Right cardiac atrium (tissue), 5 donors: ENCODE measurements around the gene DTD1. TPM values are rescaled to one million over a fixed set of nuclear protein-coding genes. Genes with fewer than 3 reads are reported as not detected.

Experiments used
- ATAC-seq, 2 donors: fragments of 200-7000 bp; cut with Tn5 transposase; one replicate each; pipeline versions ENCODE4 v1.8.0 to v1.9.1; 2020; ENCODE audit warnings: moderate library complexity in 2 of 2, mild to moderate bottlenecking in 1 of 2
- DNase-seq, 3 donors: peaks; one replicate each; pipeline ENCODE4 v3.0.0-alpha.2; 2020
- H3K27ac ChIP-seq: one replicate; pipeline ENCODE4 v1.5.1; 2013; ENCODE audit warnings: mild to moderate bottlenecking, low read length, control low read depth, moderate library complexity
- H3K27me3 ChIP-seq: one replicate; pipeline ENCODE4 v1.6.1; 2013; ENCODE audit not compliant: control insufficient read depth, insufficient read depth
- H3K4me1 ChIP-seq: one replicate; pipeline ENCODE4 v1.6.1; 2013; ENCODE audit warnings: low read length; ENCODE audit not compliant: control insufficient read depth, insufficient read depth
- H3K4me3 ChIP-seq: one replicate; pipeline ENCODE4 v1.5.1; 2013; ENCODE audit warnings: low read length, control low read depth
- H3K9me3 ChIP-seq: one replicate; pipeline ENCODE4 v1.6.1; 2013; ENCODE audit warnings: low read length; ENCODE audit not compliant: control insufficient read depth
- WGBS: extraction: QIAGEN DNeasy Blood & Tissue Kit; methylation state at CpG from one replicate; pipeline ENCODE4 v1.1.7; 2013; 5-methylcytosine and 5-hydroxymethylcytosine counted together
- intact Hi-C, 4 donors: fragments of 100-400 bp; cut with DNase I; formaldehyde crosslinking; loops; one replicate each; pipeline versions ENCODE4 v1.11.0 to v1.14.0; 2022 to 2023
- long read RNA-seq, 4 donors: library from polyadenylated mRNA; unstranded; transcript quantifications; one replicate each; pipeline ENCODE4 v2.0.0, GENCODE V29; 2020 to 2021
- polyA plus RNA-seq: library from polyadenylated mRNA; stranded (reverse); fragments of 200-250 nt; gene quantifications from one replicate; pipeline ENCODE4 v1.2.3, GENCODE V29; 2013
- total RNA-seq, 4 donors: library from RNA; stranded (reverse); fragmentation: NEBNext Ultra II Directional; extraction: Animal tissue kit (Norgen Biotek cat#: 25700); gene quantifications; one replicate each; pipeline ENCODE4 v1.2.1, GENCODE V29; 2021
- donor health status: healthy with polysubstance abuse.
- donor health status: DM: no; HTN: yes; CAD: no.
- donor health status: DM: no; HTN: no; CAD: no.
- donor health status: DM: no; HTN: yes; CAD: no; lungs with severe emphysema.
- donor health status: DM: yes; HTN: yes; CAD: no.

The DTD1 gene
- total RNA-seq (10 to 100 TPM; 10.5 to 17.8 (median 11.4) TPM), polyA plus RNA-seq (11.5 TPM)
- long read RNA-seq, donor 1, transcript DTD1-201 (6 exons, 1,387 nt), result major isoform, 9 of 13 reads
- long read RNA-seq, donor 1, partial matches to known transcripts, result 0 of 13 reads
- long read RNA-seq, donor 1, other reads (novel, unspliced or antisense), result 3 of 13 reads
- long read RNA-seq, donor 2, partial matches to known transcripts, result 0 of 3 reads
- long read RNA-seq, donor 2, other reads (novel, unspliced or antisense), result 1 of 3 reads
- long read RNA-seq, donor 3, transcript DTD1-201 (6 exons, 1,387 nt), result major isoform, 24 of 27 reads
- long read RNA-seq, donor 3, partial matches to known transcripts, result 1 of 27 reads
- long read RNA-seq, donor 3, other reads (novel, unspliced or antisense), result 2 of 27 reads
- long read RNA-seq, donor 4, transcript DTD1-201 (6 exons, 1,387 nt), result major isoform, 6 of 9 reads
- long read RNA-seq, donor 4, partial matches to known transcripts, result 1 of 9 reads
- long read RNA-seq, donor 4, other reads (novel, unspliced or antisense), result 2 of 9 reads

- ATAC-seq (peak; percentile 98 to 99), DNase-seq (peak; percentile 97 to 99 (median 98))
- H3K9me3 ChIP-seq, result no peaks in the 10 kb centered on the region
- peak within 1 kb of the TSS; percentile 87 for H3K4me3 ChIP-seq
- peak within 1 kb of the TSS; percentile 38 for H3K27ac ChIP-seq
- intact Hi-C loops, result no loop called here
- no peaks in the 10 kb centered on the region for H3K27me3 ChIP-seq
- no peaks in the 10 kb centered on the region for H3K4me1 ChIP-seq
- WGBS, result under 1% methylated on average over 88 of the region's 88 CpGs
These were observed at the start of gene DTD1 for GRCh38 chr20:18587665-18588573. Gene DTD1 (plus strand): TSS chr20:18588054. CDS start chr20:18588073, 19 bp downstream.

GRCh38 chr20:18541741-18542140, 46.1 kb upstream of the DTD1 start:
- no peak for ATAC-seq
- WGBS, result 89% methylated on average over 5 of the region's 5 CpGs
- H3K27ac ChIP-seq, result no peak overlapping the region
- H3K27me3 ChIP-seq, result no peaks in the 10 kb centered on the region
- no peaks in the 10 kb centered on the region for H3K9me3 ChIP-seq
- no peak overlapping the region for H3K4me3 ChIP-seq
- no peaks in the 10 kb centered on the region for H3K4me1 ChIP-seq
- no peak for DNase-seq
- intact Hi-C loops, result no loop called here

- Histone ChIP-seq H3K4me3 (no peak overlapping the region), H3K27ac (no peak overlapping the region), H3K4me1 (no peaks in the 10 kb centered on the region), H3K27me3 (no peaks in the 10 kb centered on the region), H3K9me3 (no peaks in the 10 kb centered on the region)
- ATAC-seq, result no peak
- intact Hi-C loops, result no loop called here
- DNase-seq, result no peak
- WGBS, result 95% methylated on average over 4 of the region's 4 CpGs
These were observed 44.6 kb upstream of the DTD1 start for GRCh38 chr20:18543216-18543615.

- ATAC-seq (peak in 1 of 2 donors; percentile 61), DNase-seq (peak in 1 of 3 donors; percentile 38)
- Histone ChIP-seq H3K4me3 (no peak overlapping the region), H3K4me1 (no peaks in the 10 kb centered on the region), H3K27me3 (no peaks in the 10 kb centered on the region), H3K27ac (no peak overlapping the region), H3K9me3 (no peaks in the 10 kb centered on the region)
- WGBS, result 76% methylated on average over 7 of the region's 7 CpGs
- intact Hi-C loops, result no loop called here
These were observed 43.9 kb upstream of the DTD1 start for GRCh38 chr20:18543932-18544331.

GRCh38 chr20:18545566-18545965, 42.3 kb upstream of the DTD1 start:
- intact Hi-C loops, result no loop called here
- Histone ChIP-seq H3K27me3 (no peaks in the 10 kb centered on the region), H3K27ac (no peak overlapping the region), H3K4me1 (no peaks in the 10 kb centered on the region), H3K4me3 (no peak overlapping the region), H3K9me3 (no peaks in the 10 kb centered on the region)
- ATAC-seq (no peak), DNase-seq (no peak)
- 98% methylated on average over 1 of the region's 1 CpG for WGBS

- Histone ChIP-seq H3K27ac (no peak overlapping the region), H3K4me3 (no peak overlapping the region), H3K9me3 (no peaks in the 10 kb centered on the region), H3K27me3 (no peaks in the 10 kb centered on the region), H3K4me1 (no peaks in the 10 kb centered on the region)
- no peak for ATAC-seq
- intact Hi-C loops, result no loop called here
- 94% methylated on average over 3 of the region's 3 CpGs for WGBS
- no peak for DNase-seq
These were observed 39.4 kb upstream of the DTD1 start for GRCh38 chr20:18548465-18548864.

GRCh38 chr20:18553746-18554145, 34.1 kb upstream of the DTD1 start:
- ATAC-seq, result no peak
- Histone ChIP-seq H3K27ac (no peak overlapping the region), H3K27me3 (no peaks in the 10 kb centered on the region), H3K4me3 (no peak overlapping the region), H3K9me3 (no peaks in the 10 kb centered on the region), H3K4me1 (no peaks in the 10 kb centered on the region)
- no peak for DNase-seq
- intact Hi-C loops, result no loop called here
- WGBS, result 90% methylated on average over 8 of the region's 8 CpGs

GRCh38 chr20:18566892-18567738, 20.7 kb upstream of the DTD1 start, which contains the start of gene SMIM26:
Gene SMIM26 (plus strand): TSS chr20:18567432. CDS start chr20:18567479, 47 bp downstream.
- Histone ChIP-seq H3K27me3 (no peaks in the 10 kb centered on the region), H3K27ac (peak within 1 kb of the TSS; percentile 96), H3K4me1 (peaks cover 2% of the 10 kb centered on the region), H3K9me3 (no peaks in the 10 kb centered on the region), H3K4me3 (peak within 1 kb of the TSS; percentile 99)
- under 1% methylated on average over 51 of the region's 51 CpGs for WGBS
- intact Hi-C loops, result no loop called here
- peak; percentile 95 to 98 (median 97) for DNase-seq
- ATAC-seq, result peak; percentile 99

- H3K27ac ChIP-seq, result peak overlapping the region; percentile 57
- peak overlapping the region; percentile 99 for H3K4me3 ChIP-seq
- ATAC-seq (peak in 1 of 2 donors; percentile 34), DNase-seq (no peak)
- intact Hi-C loops, result no loop called here
- H3K9me3 ChIP-seq, result no peaks in the 10 kb centered on the region
- H3K27me3 ChIP-seq, result no peaks in the 10 kb centered on the region
- peaks cover 2% of the 10 kb centered on the region for H3K4me1 ChIP-seq
- WGBS, result 8% methylated on average over 6 of the region's 6 CpGs
These were observed 20.1 kb upstream of the DTD1 start for GRCh38 chr20:18567739-18568091.

- Histone ChIP-seq H3K4me3 (no peak overlapping the region), H3K27me3 (no peaks in the 10 kb centered on the region), H3K4me1 (peaks cover 2% of the 10 kb centered on the region), H3K27ac (no peak overlapping the region), H3K9me3 (no peaks in the 10 kb centered on the region)
- ATAC-seq, result no peak
- 97% methylated on average over 2 of the region's 2 CpGs for WGBS
- no peak for DNase-seq
- intact Hi-C loops, result no loop called here
These were observed 16.8 kb upstream of the DTD1 start for GRCh38 chr20:18571009-18571408.
